ENCODE results near the gene SCYGR5. TPM values are rescaled to one million over a fixed set of nuclear protein-coding genes. Genes with fewer than 3 reads are reported as not detected.

The SCYGR5 gene
- total and polyA plus RNA-seq, 2 of the 8 experiments (the other 6 are each of a cell fraction or from before 2014, with no cell fraction given), result not detected

DNA sequence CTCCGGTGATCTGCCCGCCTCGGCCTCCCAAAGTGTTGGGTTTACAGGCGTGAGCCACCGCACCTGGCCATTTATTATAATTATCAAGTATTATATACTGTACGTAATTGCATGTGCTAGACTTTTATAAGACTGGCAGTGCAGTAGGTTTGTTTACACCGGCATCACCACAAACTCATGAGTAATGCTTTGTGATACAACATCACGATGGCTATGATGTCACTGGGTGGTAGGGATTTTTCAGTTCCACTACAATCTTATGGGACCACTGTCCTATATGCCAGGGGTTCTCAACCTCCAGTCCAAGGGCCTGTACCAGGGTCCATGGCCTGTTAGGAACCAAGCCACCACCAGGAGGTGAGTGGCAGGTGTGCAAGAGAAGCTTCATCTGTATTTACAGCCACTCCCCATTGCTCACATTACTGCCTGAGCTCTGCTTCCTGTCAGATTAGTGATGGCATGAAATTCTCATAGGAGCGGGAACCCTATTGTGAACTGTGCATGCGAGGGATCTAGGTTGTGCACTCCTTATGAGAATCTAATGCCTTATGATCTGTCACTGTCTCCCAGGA, 39.9 kb upstream of the SCYGR5 start (continued):
- no peak for TF ChIP-seq TAF7 (optimal IDR thresholded peaks at IDR 0.05; ENCODE audit: borderline replicate concordance, low read depth, low read length)
- no peak for TF ChIP-seq MAFK (IDR thresholded peaks at IDR 0.05; ENCODE audit: low read depth, low read length)
- no peak for TF ChIP-seq SP2 (IDR thresholded peaks at IDR 0.05; ENCODE audit: low read length)
- no peak for TF ChIP-seq SRF (IDR thresholded peaks at IDR 0.05; ENCODE audit: low read depth, low read length)
- TF ChIP-seq CREB1 (IDR thresholded peaks at IDR 0.05), result no peak
- no peak for TF ChIP-seq NRF1 (IDR thresholded peaks at IDR 0.05; ENCODE audit: low read depth, low read length)
